Fibroblast of lung (primary cell): ENCODE results near the gene CMSS1. TPM values are rescaled to one million over a fixed set of nuclear protein-coding genes. Genes with fewer than 3 reads are reported as not detected.
A peak's percentile ranks its signal among the peaks of the same experiment; 100 is the strongest.

Source experiments
- DNase-seq, 2 donors: peaks; one replicate each; pipeline versions ENCODE4 v3.0.0 to v3.0.0-alpha.2; 2010; ENCODE audit warnings: low read depth in 2 of 2
- H2AFZ ChIP-seq: 2 replicates; pipeline ENCODE4 v1.5.1; 2012; ENCODE audit warnings: low read length, control low read depth, inconsistent platforms
- H3K27ac ChIP-seq: 2 replicates; pipeline ENCODE4 v1.5.1; 2011; ENCODE audit warnings: low read length, control low read depth; ENCODE audit not compliant: insufficient read depth
- H3K27me3 ChIP-seq: 2 replicates; pipeline ENCODE4 v1.5.1; 2011; ENCODE audit warnings: mild to moderate bottlenecking, low read length; ENCODE audit not compliant: control insufficient read depth, insufficient read depth
- H3K36me3 ChIP-seq: 2 replicates; pipeline ENCODE4 v1.5.1; 2011; ENCODE audit warnings: low read length; ENCODE audit not compliant: control insufficient read depth, insufficient read depth
- H3K4me1 ChIP-seq: 2 replicates; pipeline ENCODE4 v1.5.1; 2011; ENCODE audit warnings: low read length; ENCODE audit not compliant: control insufficient read depth, insufficient read depth; ENCODE audit errors: extremely low read depth
- H3K4me2 ChIP-seq: 2 replicates; pipeline ENCODE4 v1.5.1; 2011; ENCODE audit warnings: low read length, control low read depth; ENCODE audit not compliant: insufficient read depth; ENCODE audit errors: extremely low read depth
- H3K4me3 ChIP-seq, 4 experiments: fragments of 200-600 bp in 1 of 4; sonication (generic) in 1 of 4; replicated peaks in 1 of 4; 2 replicates each; pipeline ENCODE4 v1.5.1; 2011 to 2016; ENCODE audit warnings: low read length in 4 of 4, low read depth in 3 of 4, mild to moderate bottlenecking in 3 of 4, control low read depth in 2 of 4, inconsistent platforms in 1 of 4, mixed read lengths in 1 of 4; ENCODE audit not compliant: insufficient read depth in 1 of 4; ENCODE audit errors: control extremely low read depth in 1 of 4
- H3K79me2 ChIP-seq: 2 replicates; pipeline ENCODE4 v1.5.1; 2012; ENCODE audit warnings: mild to moderate bottlenecking, low read length, inconsistent platforms; ENCODE audit not compliant: control insufficient read depth, insufficient read depth
- H3K9ac ChIP-seq: 2 replicates; pipeline ENCODE4 v1.5.1; 2011; ENCODE audit warnings: mild to moderate bottlenecking, low read length, control low read depth; ENCODE audit not compliant: insufficient read depth
- H3K9me3 ChIP-seq: 2 replicates; pipeline ENCODE4 v1.5.1; 2012; ENCODE audit warnings: low read depth, low read length; ENCODE audit not compliant: control insufficient read depth, insufficient read depth
- H4K20me1 ChIP-seq: 2 replicates; pipeline ENCODE4 v1.5.1; 2011; ENCODE audit warnings: low read length; ENCODE audit not compliant: control insufficient read depth, insufficient read depth; ENCODE audit errors: extremely low read depth
- EZH2 ChIP-seq: IDR thresholded peaks from 2 replicates; pipeline ENCODE4 v1.5.1; 2012; ENCODE audit warnings: low read length, control low read depth, mild to moderate bottlenecking; ENCODE audit errors: missing control alignments
- polyA plus RNA-seq, 2 donors: library from polyadenylated mRNA; depleted of rRNA in 1 of 2; stranded (reverse) in 1 of 2; unstranded in 1 of 2; fragments of >200 nt; gene quantifications; 2 replicates each; pipeline ENCODE4 v1.2.1, GENCODE V29; 2011 to 2012; ENCODE audit warnings: missing spikeins in 1 of 2
- total RNA-seq: library from RNA; depleted of rRNA; stranded (reverse); fragments of >200 nt; gene quantifications from 2 replicates; pipeline ENCODE4 v1.2.1, GENCODE V29; 2014
- TF ChIP-seq, protein P1 (sequence below), 2 donors: IDR thresholded peaks in 1 of 2; conservative IDR thresholded peaks in 1 of 2; 1 replicate in 1 of 2; 2 replicates in 1 of 2; pipeline ENCODE4 v1.5.1; 2011 to 2012; ENCODE audit warnings: low read length in 2 of 2, control low read depth in 1 of 2, inconsistent platforms in 1 of 2, low read depth in 1 of 2, mild to moderate bottlenecking in 1 of 2

CMSS1 gene
- total and polyA plus RNA-seq, 2 donors (not counting 1 experiment from before 2014, with no cell fraction given) = 6.9 to 13.2 TPM

- H4K20me1 ChIP-seq = no peaks in the 10 kb centered on the region
- no peaks in the 10 kb centered on the region for H3K79me2 ChIP-seq
- H3K4me3 ChIP-seq = no peak overlapping the region
- no peak overlapping the region for H3K9ac ChIP-seq
- H3K36me3 ChIP-seq = no peaks in the 10 kb centered on the region
- no peak overlapping the region for H2AFZ ChIP-seq
- no peaks in the 10 kb centered on the region for H3K9me3 ChIP-seq
- H3K4me1 ChIP-seq = peaks cover 5% of the 10 kb centered on the region
- TF ChIP-seq, protein P1, sequence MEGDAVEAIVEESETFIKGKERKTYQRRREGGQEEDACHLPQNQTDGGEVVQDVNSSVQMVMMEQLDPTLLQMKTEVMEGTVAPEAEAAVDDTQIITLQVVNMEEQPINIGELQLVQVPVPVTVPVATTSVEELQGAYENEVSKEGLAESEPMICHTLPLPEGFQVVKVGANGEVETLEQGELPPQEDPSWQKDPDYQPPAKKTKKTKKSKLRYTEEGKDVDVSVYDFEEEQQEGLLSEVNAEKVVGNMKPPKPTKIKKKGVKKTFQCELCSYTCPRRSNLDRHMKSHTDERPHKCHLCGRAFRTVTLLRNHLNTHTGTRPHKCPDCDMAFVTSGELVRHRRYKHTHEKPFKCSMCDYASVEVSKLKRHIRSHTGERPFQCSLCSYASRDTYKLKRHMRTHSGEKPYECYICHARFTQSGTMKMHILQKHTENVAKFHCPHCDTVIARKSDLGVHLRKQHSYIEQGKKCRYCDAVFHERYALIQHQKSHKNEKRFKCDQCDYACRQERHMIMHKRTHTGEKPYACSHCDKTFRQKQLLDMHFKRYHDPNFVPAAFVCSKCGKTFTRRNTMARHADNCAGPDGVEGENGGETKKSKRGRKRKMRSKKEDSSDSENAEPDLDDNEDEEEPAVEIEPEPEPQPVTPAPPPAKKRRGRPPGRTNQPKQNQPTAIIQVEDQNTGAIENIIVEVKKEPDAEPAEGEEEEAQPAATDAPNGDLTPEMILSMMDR (conservative IDR thresholded peaks at IDR 0.05 in 1 of 2, IDR thresholded peaks at IDR 0.05 in 1 of 2; ENCODE audit: low read depth in 1 of 2, low read length in 2 of 2) = no peak
- TF ChIP-seq EZH2 = no peak
- no peak overlapping the region for H3K27ac ChIP-seq
- peak in 1 of 2 donors; percentile 88 for DNase-seq
- no peak overlapping the region for H3K4me2 ChIP-seq
- H3K27me3 ChIP-seq = no peaks in the 10 kb centered on the region
Observed at GRCh38 chr3:100100425-100100824, 282.8 kb downstream of the CMSS1 start.

GRCh38 chr3:100102757-100103156 lies 285.1 kb downstream of the CMSS1 start:
- no peak overlapping the region for H3K27ac ChIP-seq
- DNase-seq = no peak
- TF ChIP-seq EZH2 = no peak
- TF ChIP-seq, protein P1 (conservative IDR thresholded peaks at IDR 0.05 in 1 of 2, IDR thresholded peaks at IDR 0.05 in 1 of 2; ENCODE audit: low read depth in 1 of 2, low read length in 2 of 2) = no peak
- H3K9me3 ChIP-seq = no peaks in the 10 kb centered on the region
- no peaks in the 10 kb centered on the region for H3K36me3 ChIP-seq
- no peaks in the 10 kb centered on the region for H3K27me3 ChIP-seq
- H4K20me1 ChIP-seq = no peaks in the 10 kb centered on the region
- no peaks in the 10 kb centered on the region for H3K79me2 ChIP-seq
- H2AFZ ChIP-seq = no peak overlapping the region
- no peak overlapping the region for H3K4me2 ChIP-seq
- peaks cover 8% of the 10 kb centered on the region for H3K4me1 ChIP-seq
- H3K9ac ChIP-seq = no peak overlapping the region
- H3K4me3 ChIP-seq = no peak overlapping the region

- no peak for TF ChIP-seq EZH2
- TF ChIP-seq, protein P1 (conservative IDR thresholded peaks at IDR 0.05 in 1 of 2, IDR thresholded peaks at IDR 0.05 in 1 of 2; ENCODE audit: low read depth in 1 of 2, low read length in 2 of 2) = no peak
- Histone ChIP-seq H3K9me3 (no peaks in the 10 kb centered on the region), H2AFZ (no peak overlapping the region), H4K20me1 (no peaks in the 10 kb centered on the region), H3K36me3 (no peaks in the 10 kb centered on the region), H3K9ac (no peak overlapping the region), H3K27me3 (no peaks in the 10 kb centered on the region), H3K27ac (no peak overlapping the region), H3K4me3 (no peak overlapping the region), H3K79me2 (no peaks in the 10 kb centered on the region), H3K4me2 (no peak overlapping the region), H3K4me1 (peaks cover 8% of the 10 kb centered on the region)
- peak; percentile 89 to 90 for DNase-seq
Observed at GRCh38 chr3:100103558-100104441, 286.1 kb downstream of the CMSS1 start.
